ENCODE measurements around the gene IL24. TPM values are rescaled to one million over a fixed set of nuclear protein-coding genes. Genes with fewer than 3 reads are reported as not detected.

IL24 gene
- total RNA-seq, 1 donor = 0.86 TPM

DNA sequence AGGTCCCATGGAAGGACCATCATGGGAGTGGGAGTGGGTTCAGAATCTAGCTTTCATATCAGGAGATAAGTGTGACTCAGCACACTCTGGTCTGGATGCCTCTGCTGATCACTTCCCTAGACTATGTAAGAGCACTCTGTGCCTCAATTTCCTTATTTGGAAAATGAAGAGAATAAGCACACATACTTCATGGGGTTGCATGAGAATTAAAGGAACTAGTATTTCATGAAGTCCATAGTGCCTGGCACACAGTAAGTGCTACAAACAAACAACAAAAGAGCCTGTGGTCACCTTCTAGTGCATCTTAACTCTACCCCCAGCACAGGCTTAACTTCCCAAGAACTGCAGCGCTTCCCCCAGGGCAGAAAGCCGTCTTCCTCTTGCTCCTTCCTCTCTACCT, 41.4 kb upstream of the IL24 start:
- no peak overlapping the region for H3K4me3 ChIP-seq (ENCODE audit: low read depth, low read length)
- DNase-seq (ENCODE audit: low read depth) = no peak
- TF ChIP-seq, protein P1, sequence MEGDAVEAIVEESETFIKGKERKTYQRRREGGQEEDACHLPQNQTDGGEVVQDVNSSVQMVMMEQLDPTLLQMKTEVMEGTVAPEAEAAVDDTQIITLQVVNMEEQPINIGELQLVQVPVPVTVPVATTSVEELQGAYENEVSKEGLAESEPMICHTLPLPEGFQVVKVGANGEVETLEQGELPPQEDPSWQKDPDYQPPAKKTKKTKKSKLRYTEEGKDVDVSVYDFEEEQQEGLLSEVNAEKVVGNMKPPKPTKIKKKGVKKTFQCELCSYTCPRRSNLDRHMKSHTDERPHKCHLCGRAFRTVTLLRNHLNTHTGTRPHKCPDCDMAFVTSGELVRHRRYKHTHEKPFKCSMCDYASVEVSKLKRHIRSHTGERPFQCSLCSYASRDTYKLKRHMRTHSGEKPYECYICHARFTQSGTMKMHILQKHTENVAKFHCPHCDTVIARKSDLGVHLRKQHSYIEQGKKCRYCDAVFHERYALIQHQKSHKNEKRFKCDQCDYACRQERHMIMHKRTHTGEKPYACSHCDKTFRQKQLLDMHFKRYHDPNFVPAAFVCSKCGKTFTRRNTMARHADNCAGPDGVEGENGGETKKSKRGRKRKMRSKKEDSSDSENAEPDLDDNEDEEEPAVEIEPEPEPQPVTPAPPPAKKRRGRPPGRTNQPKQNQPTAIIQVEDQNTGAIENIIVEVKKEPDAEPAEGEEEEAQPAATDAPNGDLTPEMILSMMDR (IDR thresholded peaks at IDR 0.05; ENCODE audit: insufficient read depth, low read depth, low read length) = no peak

DNA sequence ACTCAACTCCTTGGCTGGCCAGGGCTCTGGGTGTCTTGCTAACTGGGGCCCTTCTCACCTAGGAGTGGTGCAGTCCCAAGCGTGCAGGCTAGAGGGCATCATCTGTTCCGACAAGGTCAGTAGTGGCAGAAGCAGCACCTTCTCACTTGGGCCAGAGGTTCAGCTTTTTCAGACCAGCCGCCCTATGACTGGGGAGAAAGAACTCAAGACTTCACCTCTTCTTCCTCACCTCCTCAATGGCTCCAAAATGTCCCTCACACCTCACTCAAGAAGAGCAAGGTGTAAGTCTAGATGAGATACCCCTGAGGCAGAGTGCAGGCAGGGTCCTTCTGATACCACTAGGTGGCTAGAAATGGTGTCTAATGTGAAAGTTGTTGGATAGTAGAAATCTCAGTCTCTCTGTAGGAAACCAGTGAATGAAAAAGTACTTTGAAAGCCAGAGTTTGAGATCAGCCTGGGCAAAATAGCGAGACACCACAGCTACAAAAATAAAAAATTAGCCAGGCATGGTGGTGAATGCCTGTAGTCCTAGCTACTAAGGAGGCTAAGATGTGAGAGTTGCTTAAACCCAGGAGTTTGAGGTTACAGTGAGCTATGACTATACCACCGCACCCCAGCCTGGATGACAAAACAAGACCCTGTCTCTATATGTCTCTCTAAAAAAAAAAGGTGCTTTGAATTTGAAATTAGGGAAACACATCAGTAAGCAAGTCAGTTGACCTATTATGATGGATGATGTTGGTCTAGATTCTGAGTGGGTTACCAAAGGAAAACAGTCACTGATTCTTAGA, 40.4 kb upstream of the IL24 start:
- H3K4me3 ChIP-seq (ENCODE audit: low read depth, low read length) = no peak overlapping the region
- DNase-seq (ENCODE audit: low read depth) = no peak
- TF ChIP-seq, protein P1 (IDR thresholded peaks at IDR 0.05; ENCODE audit: insufficient read depth, low read depth, low read length) = peak; percentile 43

DNA sequence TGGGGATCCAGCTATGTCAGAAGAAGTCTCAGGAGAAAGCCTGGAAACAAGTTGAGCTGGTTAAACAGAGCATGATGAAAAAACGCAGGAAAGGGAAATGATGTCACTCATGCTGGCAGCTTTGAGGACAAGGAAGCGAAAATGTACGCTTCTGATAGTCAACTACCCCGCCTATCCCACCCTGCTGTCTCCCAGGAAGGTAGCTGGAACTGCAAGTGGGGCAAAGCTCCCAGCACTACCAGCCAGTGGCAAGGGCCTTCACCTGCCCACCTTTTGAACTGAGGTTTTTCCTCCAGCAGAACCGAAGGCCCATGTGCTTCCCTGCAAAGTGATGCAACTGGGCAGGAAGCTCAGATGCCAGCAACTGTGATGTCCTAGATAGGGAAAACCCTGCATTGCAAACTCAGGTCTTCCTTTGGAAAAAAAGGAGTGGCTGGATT, 38.1 kb upstream of the IL24 start:
- DNase-seq (ENCODE audit: low read depth) = no peak
- TF ChIP-seq, protein P1 (IDR thresholded peaks at IDR 0.05; ENCODE audit: insufficient read depth, low read depth, low read length) = no peak
- no peak overlapping the region for H3K4me3 ChIP-seq (ENCODE audit: low read depth, low read length)

DNA sequence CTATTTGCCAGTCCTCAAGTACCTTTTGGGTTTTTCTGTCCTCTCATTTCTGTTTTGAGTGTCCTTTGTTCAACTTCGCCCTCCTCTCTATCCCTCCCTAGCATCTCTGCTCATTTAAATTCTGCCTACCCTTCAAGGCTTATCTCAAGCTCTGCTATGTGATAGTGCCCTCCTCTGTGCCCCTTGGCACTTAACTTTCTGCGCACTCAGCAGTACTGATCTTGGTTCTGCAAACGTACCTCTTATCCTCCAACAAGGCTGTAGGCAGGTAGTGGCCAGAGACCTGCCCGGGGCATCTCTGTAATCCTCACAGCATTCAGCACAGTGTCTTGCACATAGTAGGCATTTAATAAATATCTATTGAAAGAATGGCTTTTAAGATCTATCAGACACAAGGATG, 37.1 kb upstream of the IL24 start:
- TF ChIP-seq, protein P1 (IDR thresholded peaks at IDR 0.05; ENCODE audit: insufficient read depth, low read depth, low read length) = no peak
- no peak overlapping the region for H3K4me3 ChIP-seq (ENCODE audit: low read depth, low read length)
- no peak for DNase-seq (ENCODE audit: low read depth)

DNA sequence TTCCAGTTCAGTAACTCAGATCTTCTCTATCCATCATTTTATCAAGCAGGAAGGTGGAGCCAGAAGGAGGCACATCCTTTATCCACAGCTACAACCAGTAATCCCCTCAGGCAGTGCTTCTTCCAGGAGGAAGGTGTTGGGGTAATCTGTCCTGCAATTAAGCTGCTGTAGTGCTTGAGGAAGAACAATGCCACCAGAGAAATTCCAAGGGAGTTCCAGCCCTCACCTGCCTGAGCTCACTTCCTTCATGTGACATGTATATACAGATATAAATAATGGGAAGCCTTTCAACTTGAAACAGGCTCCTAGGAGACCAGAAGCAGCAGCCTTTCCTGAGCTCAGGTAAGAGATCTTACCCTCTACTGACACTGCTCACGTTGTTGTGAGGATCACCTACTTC, 34.0 kb upstream of the IL24 start:
- H3K4me3 ChIP-seq (ENCODE audit: low read depth, low read length) = no peak overlapping the region
- TF ChIP-seq, protein P1 (IDR thresholded peaks at IDR 0.05; ENCODE audit: insufficient read depth, low read depth, low read length) = no peak
- no peak for DNase-seq (ENCODE audit: low read depth)

GRCh38 chr1:206864939-206865671, 32.1 kb upstream of the IL24 start, which contains the start of gene IL20:
Gene IL20 (plus strand): TSS chr1:206865623. CDS start chr1:206865853, 230 bp downstream.
- H3K4me3 ChIP-seq (ENCODE audit: low read depth, low read length) = no peak within 1 kb of the TSS
- TF ChIP-seq, protein P1 (IDR thresholded peaks at IDR 0.05; ENCODE audit: insufficient read depth, low read depth, low read length) = peak; percentile 97
- peak; percentile 89 for DNase-seq (ENCODE audit: low read depth)

All from fibroblast of villous mesenchyme (primary cell).